Endothelial cell of coronary artery (primary cell): ENCODE measurements around the gene EIF4EBP2. TPM values are rescaled to one million over a fixed set of nuclear protein-coding genes. Genes with fewer than 3 reads are reported as not detected.

ENCODE experiments used
- total RNA-seq: library from RNA; depleted of rRNA; stranded (reverse); fragments of >200 nt; gene quantifications from 2 replicates; pipeline ENCODE4 v1.2.3, GENCODE V29; 2014

EIF4EBP2 gene
- 15.4 and 16.3 TPM in 2 replicates for total RNA-seq

GRCh38 chr10:70404036-70404786 lies at the start of gene EIF4EBP2:
Gene EIF4EBP2 (plus strand): TSS chr10:70404145. CDS start chr10:70404402, 257 bp downstream.

GRCh38 chr10:70441161-70441894 lies 37.4 kb downstream of the EIF4EBP2 start, which contains the start of gene NODAL:
Gene NODAL (minus strand): TSS chr10:70441681. CDS start chr10:70441667, 14 bp downstream.

Other genes with a start within 250 kb of the EIF4EBP2 start
- gene SAR1A, start 233.6 kb upstream of the EIF4EBP2 start, total RNA-seq, result 134 and 147 TPM in 2 replicates
- gene PPA1, start 170.7 kb upstream of the EIF4EBP2 start, total RNA-seq, result 204 and 245 TPM in 2 replicates
- not detected in 2 replicates for gene NPFFR1, start 120.1 kb upstream of the EIF4EBP2 start, total RNA-seq
- gene LRRC20, start 21.5 kb upstream of the EIF4EBP2 start, total RNA-seq, result 7.3 and 7.7 TPM in 2 replicates
- not detected in 2 replicates for gene NODAL, start 37.5 kb downstream of the EIF4EBP2 start, total RNA-seq
- 25.0 and 57.1 TPM in 2 replicates for gene PALD1, start 74.6 kb downstream of the EIF4EBP2 start, total RNA-seq
- gene PRF1, start 198.6 kb downstream of the EIF4EBP2 start, total RNA-seq, result not detected in 2 replicates